Endothelial cell (in vitro differentiated cells): ENCODE data around the gene MACROD2. TPM values are rescaled to one million over a fixed set of nuclear protein-coding genes. Genes with fewer than 3 reads are reported as not detected.

Experiments used
- DNase-seq: peaks from one replicate; pipeline ENCODE4 v3.0.0; 2021; ENCODE audit warnings: low spot score
- H3K27ac Mint-ChIP-seq: one replicate; pipeline ENCODE4 v1.8.0; 2021; ENCODE audit warnings: mixed read lengths, inconsistent platforms; ENCODE audit not compliant: unreplicated experiment
- H3K27me3 Mint-ChIP-seq: one replicate; pipeline ENCODE4 v1.8.0; 2021; ENCODE audit warnings: mild to moderate bottlenecking, moderate library complexity, mixed read lengths, inconsistent platforms; ENCODE audit not compliant: unreplicated experiment
- H3K36me3 Mint-ChIP-seq: one replicate; pipeline ENCODE4 v1.8.0; 2021; ENCODE audit warnings: mild to moderate bottlenecking, low read depth, mixed read lengths, inconsistent platforms; ENCODE audit not compliant: unreplicated experiment
- H3K4me1 Mint-ChIP-seq: one replicate; pipeline ENCODE4 v1.8.0; 2021; ENCODE audit warnings: mild to moderate bottlenecking, mixed read lengths, inconsistent platforms; ENCODE audit not compliant: unreplicated experiment
- H3K4me3 Mint-ChIP-seq: one replicate; pipeline ENCODE4 v1.8.0; 2021; ENCODE audit warnings: mild to moderate bottlenecking, mixed read lengths, inconsistent platforms; ENCODE audit not compliant: unreplicated experiment
- H3K9me3 Mint-ChIP-seq: one replicate; pipeline ENCODE4 v1.8.0; 2021; ENCODE audit warnings: mixed read lengths, inconsistent platforms; ENCODE audit not compliant: unreplicated experiment
- total RNA-seq: library from RNA; stranded (reverse); fragmentation: NEBNext Ultra II Directional; extraction: Animal tissue kit (Norgen Biotek cat#: 25700); gene quantifications from one replicate; pipeline ENCODE4 v1.2.1, GENCODE V29; 2021; ENCODE audit not compliant: unreplicated experiment
- TF ChIP-seq, protein P1 (sequence below): fragments of 200-600 bp; sonication (generic); IDR thresholded peaks from one replicate; pipeline ENCODE4 v1.5.0; 2021; ENCODE audit warnings: antibody characterized with exemption; ENCODE audit not compliant: unreplicated experiment

Gene MACROD2
- total RNA-seq, 1 donor from 2014 or later: 6.4 TPM

DNA sequence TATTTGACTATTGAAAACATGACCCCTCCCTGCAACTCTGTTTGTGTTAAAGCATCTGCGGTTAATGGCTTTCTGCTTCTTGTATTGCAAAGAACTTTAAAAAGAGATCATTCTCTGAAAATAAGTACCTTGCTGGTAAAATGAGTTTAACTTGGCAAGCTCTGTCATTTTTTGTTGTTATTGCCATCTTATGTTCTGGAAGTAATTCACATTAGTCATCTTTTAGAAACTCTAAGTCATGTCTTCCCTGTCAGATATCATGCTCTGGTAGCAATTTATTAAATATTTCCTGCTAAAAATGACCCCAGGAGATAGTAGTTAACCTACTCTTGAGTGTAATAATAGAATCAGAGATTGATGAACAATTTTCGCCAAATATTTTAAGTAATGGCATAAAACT is 1687.4 kb downstream of the MACROD2 start:
- Mint-ChIP-seq H3K9me3 (no peaks in the 10 kb centered on the region), H3K27ac (no peak overlapping the region), H3K4me3 (no peak overlapping the region), H3K4me1 (no peaks in the 10 kb centered on the region), H3K27me3 (no peaks in the 10 kb centered on the region), H3K36me3 (no peaks in the 10 kb centered on the region)
- TF ChIP-seq, protein P1, sequence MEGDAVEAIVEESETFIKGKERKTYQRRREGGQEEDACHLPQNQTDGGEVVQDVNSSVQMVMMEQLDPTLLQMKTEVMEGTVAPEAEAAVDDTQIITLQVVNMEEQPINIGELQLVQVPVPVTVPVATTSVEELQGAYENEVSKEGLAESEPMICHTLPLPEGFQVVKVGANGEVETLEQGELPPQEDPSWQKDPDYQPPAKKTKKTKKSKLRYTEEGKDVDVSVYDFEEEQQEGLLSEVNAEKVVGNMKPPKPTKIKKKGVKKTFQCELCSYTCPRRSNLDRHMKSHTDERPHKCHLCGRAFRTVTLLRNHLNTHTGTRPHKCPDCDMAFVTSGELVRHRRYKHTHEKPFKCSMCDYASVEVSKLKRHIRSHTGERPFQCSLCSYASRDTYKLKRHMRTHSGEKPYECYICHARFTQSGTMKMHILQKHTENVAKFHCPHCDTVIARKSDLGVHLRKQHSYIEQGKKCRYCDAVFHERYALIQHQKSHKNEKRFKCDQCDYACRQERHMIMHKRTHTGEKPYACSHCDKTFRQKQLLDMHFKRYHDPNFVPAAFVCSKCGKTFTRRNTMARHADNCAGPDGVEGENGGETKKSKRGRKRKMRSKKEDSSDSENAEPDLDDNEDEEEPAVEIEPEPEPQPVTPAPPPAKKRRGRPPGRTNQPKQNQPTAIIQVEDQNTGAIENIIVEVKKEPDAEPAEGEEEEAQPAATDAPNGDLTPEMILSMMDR: no peak
- DNase-seq: no peak

DNA sequence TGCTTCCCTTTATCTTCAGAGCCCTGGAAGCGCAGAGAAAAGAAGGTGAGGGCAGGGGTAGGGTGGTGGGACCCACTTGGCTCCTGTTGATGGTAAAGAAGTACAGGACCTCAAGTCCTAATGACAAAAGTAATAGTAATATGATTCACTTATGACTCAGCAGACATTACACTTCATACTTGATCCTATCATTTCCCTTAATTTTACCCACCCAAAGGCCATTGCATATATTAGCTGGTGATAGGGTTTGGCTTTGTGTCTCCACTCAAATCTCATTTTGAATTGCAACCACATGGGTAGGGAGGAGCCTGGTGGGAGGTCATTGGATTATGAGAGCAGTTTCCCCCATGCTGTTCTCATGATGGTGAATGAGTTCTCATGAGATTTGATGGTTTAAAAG is 1697.3 kb downstream of the MACROD2 start:
- Mint-ChIP-seq H3K4me1 (peaks cover 14% of the 10 kb centered on the region), H3K27ac (no peak overlapping the region), H3K36me3 (no peaks in the 10 kb centered on the region), H3K9me3 (no peaks in the 10 kb centered on the region), H3K27me3 (no peaks in the 10 kb centered on the region), H3K4me3 (no peak overlapping the region)
- TF ChIP-seq, protein P1: no peak
- no peak for DNase-seq

DNA sequence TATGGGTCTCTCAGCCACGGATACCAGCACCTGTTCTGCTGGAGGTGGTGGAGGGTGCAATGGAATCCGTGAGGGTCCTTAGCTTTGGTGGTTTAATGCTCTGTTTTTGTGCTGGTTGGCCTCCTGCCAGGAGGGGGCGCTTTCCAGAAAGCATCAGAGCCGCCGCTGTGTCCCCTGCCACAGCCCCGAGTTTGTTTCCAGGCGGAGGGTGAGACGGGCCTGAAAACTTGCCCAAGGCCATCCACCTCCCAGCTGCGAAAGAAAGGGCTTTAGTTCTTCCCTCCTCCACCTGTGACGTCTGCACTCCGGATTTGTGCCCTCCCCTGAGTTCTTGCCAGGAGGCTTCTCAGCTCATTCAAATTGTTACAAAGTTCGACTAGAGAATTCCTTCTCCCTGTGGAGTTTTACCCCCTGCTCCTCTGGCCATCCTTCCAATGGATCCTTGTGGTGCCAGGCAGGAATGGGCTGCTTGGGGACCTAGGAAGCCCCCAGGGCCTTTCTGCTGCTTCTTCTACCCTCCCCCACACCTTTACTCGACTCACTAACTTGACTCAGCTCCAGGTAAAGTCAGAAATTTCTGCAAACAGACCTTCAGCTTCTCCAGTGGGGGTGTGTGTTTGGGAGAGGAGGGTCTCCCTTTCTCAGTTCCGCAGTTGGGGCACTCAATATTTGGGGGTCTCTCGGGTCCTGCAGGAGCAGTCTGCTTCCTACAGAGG is 1704.3 kb downstream of the MACROD2 start:
- TF ChIP-seq, protein P1: no peak
- Mint-ChIP-seq H3K4me1 (peaks cover 32% of the 10 kb centered on the region), H3K27me3 (peaks cover 2% of the 10 kb centered on the region), H3K27ac (no peak overlapping the region), H3K4me3 (no peak overlapping the region), H3K9me3 (no peaks in the 10 kb centered on the region), H3K36me3 (no peaks in the 10 kb centered on the region)
- no peak for DNase-seq

DNA sequence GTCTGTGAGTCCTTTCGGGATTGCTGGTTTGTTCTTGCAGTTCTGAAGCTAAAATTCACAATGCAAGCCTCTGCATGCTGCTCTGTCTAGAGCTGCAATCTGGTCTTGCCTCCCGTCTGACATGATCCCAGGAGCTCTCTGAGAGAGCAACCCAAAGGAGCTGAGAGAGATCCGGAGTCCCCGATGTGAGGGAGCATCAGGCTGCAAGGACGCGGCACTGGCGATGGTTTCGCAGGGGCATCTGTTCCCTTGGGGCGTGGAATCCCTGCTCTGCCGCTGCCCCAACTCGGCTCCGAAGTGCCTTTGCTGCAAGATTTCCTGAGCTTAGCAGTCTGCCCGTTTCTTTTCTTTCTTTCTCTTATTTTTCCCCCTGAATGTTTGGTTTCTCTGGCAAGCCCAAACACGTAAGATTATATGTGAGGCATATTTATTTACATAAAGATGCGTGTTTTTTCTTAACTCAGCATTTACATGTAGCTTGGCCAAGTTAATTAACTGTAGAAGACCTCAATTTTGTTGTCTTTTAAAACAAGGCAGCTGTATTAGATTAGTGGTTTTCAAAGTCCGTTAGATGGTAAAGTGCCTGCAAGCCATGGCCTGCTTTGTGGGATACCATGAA is 1704.9 kb downstream of the MACROD2 start:
- Mint-ChIP-seq H3K4me3 (no peak overlapping the region), H3K27ac (no peak overlapping the region), H3K9me3 (no peaks in the 10 kb centered on the region), H3K27me3 (peaks cover 2% of the 10 kb centered on the region), H3K4me1 (peaks cover 32% of the 10 kb centered on the region), H3K36me3 (no peaks in the 10 kb centered on the region)
- DNase-seq: no peak
- TF ChIP-seq, protein P1: no peak

DNA sequence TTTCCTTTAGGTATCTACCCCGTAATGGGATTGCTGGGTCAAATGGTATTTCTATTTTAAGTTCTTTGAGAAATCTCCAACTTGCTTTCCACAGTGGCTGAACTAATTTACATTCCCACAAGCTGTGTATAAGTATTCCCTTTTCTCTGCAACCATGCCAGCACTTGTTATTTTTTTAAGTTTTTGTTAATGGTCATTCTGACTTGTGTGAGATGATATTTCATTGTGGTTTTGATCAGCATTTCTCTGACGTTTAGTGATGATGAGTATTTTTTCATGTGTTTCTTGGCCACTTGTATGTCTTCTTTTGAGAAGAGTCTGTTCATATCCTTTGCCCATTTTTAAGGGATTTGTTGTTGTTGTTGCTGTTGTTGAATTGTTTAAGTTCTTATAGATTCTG is 1706.8 kb downstream of the MACROD2 start:
- no peak for DNase-seq
- no peaks in the 10 kb centered on the region for H3K36me3 Mint-ChIP-seq
- peaks cover 2% of the 10 kb centered on the region for H3K27me3 Mint-ChIP-seq
- H3K27ac Mint-ChIP-seq: no peak overlapping the region
- peaks cover 25% of the 10 kb centered on the region for H3K4me1 Mint-ChIP-seq
- H3K9me3 Mint-ChIP-seq: no peaks in the 10 kb centered on the region
- TF ChIP-seq, protein P1: no peak
- H3K4me3 Mint-ChIP-seq: no peak overlapping the region
